Mammary epithelial cell (primary cell): ENCODE measurements around the gene PKDCC.

ENCODE experiments used
- CTCF ChIP-seq, 2 donors: IDR thresholded peaks in 1 of 2; conservative IDR thresholded peaks in 1 of 2; 2 replicates each; pipeline ENCODE4 v1.5.1; 2011 to 2012; ENCODE audit warnings: inconsistent platforms in 2 of 2, low read length in 2 of 2, mild to moderate bottlenecking in 2 of 2, control low read depth in 1 of 2, low read depth in 1 of 2; ENCODE audit not compliant: insufficient read depth in 1 of 2; ENCODE audit errors: extremely low read depth in 1 of 2
- EZH2 ChIP-seq: IDR thresholded peaks from 2 replicates; pipeline ENCODE4 v1.6.1; 2012; ENCODE audit warnings: low read length, inconsistent platforms, borderline replicate concordance

- no peak for TF ChIP-seq CTCF (conservative IDR thresholded peaks at IDR 0.05 in 1 of 2, IDR thresholded peaks at IDR 0.05 in 1 of 2; ENCODE audit: extremely low read depth in 1 of 2, insufficient read depth in 1 of 2, low read depth in 1 of 2, low read length in 2 of 2)
- no peak for TF ChIP-seq EZH2
Measured at GRCh38 chr2:42107249-42108042, 59.6 kb downstream of the PKDCC start.
